OCI-LY7 (cell line): ENCODE data around the gene ANKRD65. TPM values are rescaled to one million over a fixed set of nuclear protein-coding genes. Genes with fewer than 3 reads are reported as not detected.
"Not testable (repeated sequence)": the region's sequence is repeated elsewhere in the genome, so short reads cannot be mapped to it uniquely, and the experiment has no call there.

Experiments
- BruUV-seq: library from RNA; stranded (reverse); fragments of 400-500 nt; replicated peaks from 2 replicates; lab custom pipeline; 2021; lab: Mats Ljungman, UMichigan
- CTCF ChIA-PET: fragments of 300-600 bp; sonication (Branson Sonifier 250); formaldehyde crosslinking; loops from one replicate; lab custom pipeline; 2022; ENCODE audit warnings: antibody characterized with exemption; ENCODE audit not compliant: unreplicated experiment; lab: Charles Lee
- POLR2A ChIA-PET: fragments of 300-600 bp; sonication (Branson Sonifier 250); formaldehyde crosslinking; loops from one replicate; lab custom pipeline; 2022; ENCODE audit warnings: antibody characterized with exemption; lab: Charles Lee
- DNase-seq: peaks from one replicate; pipeline ENCODE4 v3.0.0-alpha.2; 2015; ENCODE audit warnings: low spot score
- H2AFZ ChIP-seq: fragments of 200-600 bp; sonication (generic), shearing (Covaris generic); 2 replicates; pipeline ENCODE4 v1.6.1; 2014; ENCODE audit warnings: mild to moderate bottlenecking, antibody characterized with exemption, low read length, moderate library complexity
- H3K27ac ChIP-seq: fragments of 200-600 bp; sonication (generic); 2 replicates; pipeline ENCODE4 v1.5.1; 2014; ENCODE audit warnings: mixed run types, low read depth, mild to moderate bottlenecking, moderate library complexity, low read length, inconsistent platforms; ENCODE audit not compliant: poor library complexity, severe bottlenecking
- H3K36me3 ChIP-seq: fragments of 200-600 bp; sonication (generic); 2 replicates; pipeline ENCODE4 v1.6.1; 2014; ENCODE audit warnings: mild to moderate bottlenecking, antibody characterized with exemption, low read length, moderate library complexity, mixed read lengths; ENCODE audit not compliant: insufficient read depth
- H3K4me1 ChIP-seq: fragments of 200-600 bp; sonication (generic); 2 replicates; pipeline ENCODE4 v1.5.1; 2014; ENCODE audit warnings: mild to moderate bottlenecking, low read length; ENCODE audit not compliant: insufficient read depth, poor library complexity, severe bottlenecking
- H3K4me2 ChIP-seq: fragments of 200-600 bp; sonication (generic); 2 replicates; pipeline ENCODE4 v1.6.1; 2014; ENCODE audit warnings: mild to moderate bottlenecking, low read length
- H3K4me3 ChIP-seq: fragments of 200-600 bp; sonication (generic); 2 replicates; pipeline ENCODE4 v1.5.1; 2014; ENCODE audit warnings: mild to moderate bottlenecking, low read depth, low read length; ENCODE audit not compliant: poor library complexity, severe bottlenecking
- H3K79me2 ChIP-seq: fragments of 200-600 bp; sonication (generic); 2 replicates; pipeline ENCODE4 v1.6.1; 2016; ENCODE audit warnings: low read depth, mild to moderate bottlenecking, low read length, moderate library complexity, mixed read lengths; ENCODE audit not compliant: insufficient read depth
- H3K9me2 ChIP-seq: fragments of 200-600 bp; sonication (generic); 2 replicates; pipeline ENCODE4 v1.6.1; 2016; ENCODE audit warnings: mild to moderate bottlenecking, low read length, mixed read lengths; ENCODE audit not compliant: insufficient read depth
- H3K9me3 ChIP-seq: fragments of 200-600 bp; sonication (generic); 2 replicates; pipeline ENCODE4 v1.6.1; 2014; ENCODE audit warnings: mild to moderate bottlenecking, mixed run types, low read length, mixed read lengths
- H4K20me1 ChIP-seq: fragments of 200-600 bp; sonication (generic); 2 replicates; pipeline ENCODE4 v1.6.1; 2014; ENCODE audit warnings: mild to moderate bottlenecking, antibody characterized with exemption, low read length, moderate library complexity, mixed read lengths; ENCODE audit not compliant: insufficient read depth
- CTCF ChIP-seq: fragments of 200-600 bp; sonication (generic); conservative IDR thresholded peaks from 2 replicates; pipeline ENCODE4 v1.5.1; 2014; ENCODE audit warnings: mild to moderate bottlenecking, antibody characterized with exemption, low read length, moderate library complexity, mixed read lengths
- EZH2phosphoT487 ChIP-seq: fragments of 200-600 bp; sonication (generic); IDR thresholded peaks from 2 replicates; pipeline ENCODE4 v1.6.1; 2018; ENCODE audit warnings: low read depth, borderline replicate concordance, mild to moderate bottlenecking, mixed run types, antibody characterized with exemption, low read length, moderate library complexity, mixed read lengths
- intact Hi-C: fragments of 100-400 bp; cut with micrococcal nuclease; formaldehyde crosslinking; loops from one replicate; pipeline ENCODE4 v1.10.0; 2022; ENCODE audit not compliant: unreplicated experiment
- total RNA-seq, 2 experiments: library from RNA; depleted of rRNA in 1 of 2; stranded (reverse); fragments of >200 nt in 1 of 2; shearing (Covaris generic) in 1 of 2; gene quantifications; 2 replicates each; pipeline ENCODE4 v1.2.3, GENCODE V29; 2014 to 2022

Gene ANKRD65
- total RNA-seq, 2 experiments from 2014 or later = not detected

DNA sequence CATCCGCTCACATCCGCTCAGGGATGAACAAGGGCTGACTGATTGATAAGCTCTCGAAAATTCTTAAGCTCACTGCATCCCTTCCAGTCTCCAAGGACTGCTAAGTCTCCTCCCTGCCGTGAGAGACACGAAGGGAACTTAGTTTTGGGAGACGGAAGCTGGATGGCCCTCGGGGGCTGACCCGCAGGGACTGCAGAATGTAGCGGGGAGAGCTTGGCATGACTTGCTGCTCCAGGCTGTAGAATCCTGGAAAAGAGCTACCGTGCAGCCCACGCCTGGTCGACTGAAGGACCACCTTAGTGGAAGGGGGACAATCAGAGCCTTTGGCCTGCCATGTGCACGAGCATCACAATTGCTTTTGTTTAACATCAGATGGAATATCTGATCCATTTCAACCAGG, 5.3 kb downstream of the ANKRD65 start:
- ChIA-PET CTCF (no interaction called here), POLR2A (no interaction called here)
- Histone ChIP-seq H3K9me2 (no peaks in the 10 kb centered on the region), H3K4me2 (no peak overlapping the region), H3K79me2 (no peaks in the 10 kb centered on the region), H2AFZ (no peak overlapping the region), H3K4me1 (no peaks in the 10 kb centered on the region), H3K36me3 (no peaks in the 10 kb centered on the region), H3K9me3 (no peaks in the 10 kb centered on the region), H3K4me3 (no peak overlapping the region), H4K20me1 (no peaks in the 10 kb centered on the region), H3K27ac (no peak overlapping the region)
- no peak for TF ChIP-seq EZH2phosphoT487
- no peak for TF ChIP-seq CTCF
- intact Hi-C loops = no loop called here
- no peak for DNase-seq
- BruUV-seq = no TSS peak

DNA sequence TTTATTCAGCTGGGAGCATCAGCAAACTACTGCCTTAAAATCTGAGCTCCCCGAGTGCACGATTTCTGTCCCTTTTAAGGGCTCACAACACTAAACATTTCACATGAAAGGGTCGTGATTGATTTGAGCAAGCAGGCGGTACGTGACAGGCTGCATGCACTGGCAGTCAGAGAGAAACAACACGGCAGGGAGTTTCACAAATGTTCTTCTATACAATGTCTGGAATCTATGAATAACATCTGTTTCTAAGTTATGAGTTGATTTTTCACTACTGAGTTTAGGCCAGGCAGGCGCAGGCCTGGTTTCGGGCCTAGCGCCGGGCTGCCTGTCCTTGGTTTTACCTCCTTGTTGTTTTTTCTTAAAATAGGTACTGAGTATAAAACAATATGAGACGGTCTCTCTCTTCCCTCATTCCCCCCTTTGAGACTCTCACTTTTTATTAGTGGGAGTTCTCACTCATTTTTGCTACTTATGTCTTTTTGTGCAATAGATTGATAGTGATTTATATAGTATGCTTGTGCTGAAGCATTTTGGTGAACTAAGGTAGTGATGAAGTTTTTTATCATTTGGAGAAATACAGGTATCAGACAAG, 8.7 kb downstream of the ANKRD65 start:
- H3K4me3 ChIP-seq, DNase-seq, H2AFZ ChIP-seq, POLR2A ChIA-PET, H3K27ac ChIP-seq, H3K9me3 ChIP-seq, intact Hi-C loops, H3K4me1 ChIP-seq, CTCF ChIA-PET, H3K9me2 ChIP-seq, BruUV-seq, H4K20me1 ChIP-seq, H3K4me2 ChIP-seq: not testable (repeated sequence)
- Histone ChIP-seq H3K79me2 (peaks cover 22% of the 10 kb centered on the region), H3K36me3 (peaks cover 16% of the 10 kb centered on the region)

- Histone ChIP-seq H3K4me2 (no peak overlapping the region), H3K36me3 (peaks cover 19% of the 10 kb centered on the region), H2AFZ (no peak overlapping the region), H3K9me3 (no peaks in the 10 kb centered on the region), H3K9me2 (no peaks in the 10 kb centered on the region), H3K27ac (no peak overlapping the region), H3K4me1 (peaks cover 7% of the 10 kb centered on the region), H4K20me1 (peaks cover 6% of the 10 kb centered on the region), H3K79me2 (peaks cover 28% of the 10 kb centered on the region), H3K4me3 (no peak overlapping the region)
- CTCF ChIA-PET = no interaction called here
- DNase-seq = no peak
- POLR2A ChIA-PET = no interaction called here
- intact Hi-C loops = no loop called here
- BruUV-seq = no TSS peak
- TF ChIP-seq EZH2phosphoT487 (no peak), CTCF (no peak)
These were observed 9.4 kb downstream of the ANKRD65 start for GRCh38 chr1:1411626-1412025.

DNA sequence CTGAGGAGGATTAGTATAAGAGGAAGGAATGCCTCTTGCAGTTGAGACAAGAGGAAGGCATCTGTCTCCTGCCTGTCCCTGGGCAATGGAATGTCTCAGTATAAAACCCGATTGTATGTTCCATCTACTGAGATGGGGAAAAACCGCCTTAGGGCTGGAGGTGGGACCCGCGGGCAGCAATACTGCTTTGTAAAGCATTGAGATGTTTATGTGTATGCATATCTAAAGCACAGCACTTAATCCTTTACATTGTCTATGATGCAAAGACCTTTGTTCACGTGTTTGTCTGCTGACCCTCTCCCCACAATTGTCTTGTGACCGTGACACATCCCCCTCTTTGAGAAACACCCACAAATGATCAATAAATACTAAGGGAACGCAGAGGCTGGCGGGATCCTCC, 10.8 kb downstream of the ANKRD65 start:
- H3K27ac ChIP-seq, intact Hi-C loops, POLR2A ChIA-PET, H3K9me3 ChIP-seq, H4K20me1 ChIP-seq, DNase-seq, H3K4me3 ChIP-seq, H3K4me2 ChIP-seq, H3K9me2 ChIP-seq, H2AFZ ChIP-seq, CTCF ChIA-PET: not testable (repeated sequence)
- Histone ChIP-seq H3K36me3 (peaks cover 33% of the 10 kb centered on the region), H3K79me2 (peaks cover 42% of the 10 kb centered on the region), H3K4me1 (peaks cover 18% of the 10 kb centered on the region)
- BruUV-seq = TSS peak; percentile 51
